ENCODE data around the gene FBXW11. TPM values are rescaled to one million over a fixed set of nuclear protein-coding genes. Genes with fewer than 3 reads are reported as not detected.

The FBXW11 gene
- total and polyA plus RNA-seq, 2 of the 13 experiments (the other 11 are each of a cell fraction or from before 2014, with no cell fraction given) = 31.7 to 53.6 TPM

GRCh38 chr5:171898386-171898785, 108.1 kb downstream of the FBXW11 start:
- Histone ChIP-seq H3K27me3 (ENCODE audit: control insufficient read depth in 1 of 2, insufficient read depth in 2 of 2, low read length in 2 of 2) (no peaks in the 10 kb centered on the region), H3K4me3 (replicated peaks in 1 of 3; ENCODE audit: insufficient read depth in 1 of 3, low read depth in 2 of 3, low read length in 3 of 3) (no peak overlapping the region), H3K4me1 (ENCODE audit: insufficient read depth, low read length) (no peaks in the 10 kb centered on the region), H4K20me1 (ENCODE audit: insufficient read depth, low read length) (no peaks in the 10 kb centered on the region; the same call in 1 of the 2 replicates), H3K36me3 (replicated peaks in 1 of 2; ENCODE audit: control insufficient read depth in 1 of 2, insufficient read depth in 2 of 2, low read length in 2 of 2) (peaks cover 7 to 20% of the 10 kb centered on the region in 2 experiments; a peak in 4 of 5 replicates), H3K9me3 (ENCODE audit: low read length) (no peaks in the 10 kb centered on the region), H3K4me2 (ENCODE audit: low read depth, low read length) (no peak overlapping the region), H3K9ac (ENCODE audit: insufficient read depth, low read depth, low read length) (no peak overlapping the region), H3K27ac (ENCODE audit: extremely low read length, insufficient read depth, low read length) (no peak overlapping the region), H3K79me2 (ENCODE audit: insufficient read depth, low read length) (peaks cover 5% of the 10 kb centered on the region), H2AFZ (ENCODE audit: low read length) (no peak overlapping the region)
- FAIRE-seq = no peak
- intact Hi-C loops (cut with micrococcal nuclease; ENCODE audit: unreplicated experiment) = no loop called here
- WGBS (ENCODE audit: low lambda C conversion rate) = 98% methylated on average over 4 of the region's 4 CpGs
- TF ChIP-seq ZNF512B (CRISPR knock-in tag; IDR thresholded peaks at IDR 0.05; ENCODE audit: borderline replicate concordance) (no peak), ZNF333 (CRISPR knock-in tag; IDR thresholded peaks at IDR 0.05; ENCODE audit: borderline replicate concordance) (no peak), GZF1 (CRISPR knock-in tag; IDR thresholded peaks at IDR 0.05) (no peak), ZNF646 (CRISPR knock-in tag; IDR thresholded peaks at IDR 0.05) (no peak), TFDP1 (CRISPR knock-in tag; IDR thresholded peaks at IDR 0.05; ENCODE audit: borderline replicate concordance) (no peak)
- TF ChIP-seq, protein P1, sequence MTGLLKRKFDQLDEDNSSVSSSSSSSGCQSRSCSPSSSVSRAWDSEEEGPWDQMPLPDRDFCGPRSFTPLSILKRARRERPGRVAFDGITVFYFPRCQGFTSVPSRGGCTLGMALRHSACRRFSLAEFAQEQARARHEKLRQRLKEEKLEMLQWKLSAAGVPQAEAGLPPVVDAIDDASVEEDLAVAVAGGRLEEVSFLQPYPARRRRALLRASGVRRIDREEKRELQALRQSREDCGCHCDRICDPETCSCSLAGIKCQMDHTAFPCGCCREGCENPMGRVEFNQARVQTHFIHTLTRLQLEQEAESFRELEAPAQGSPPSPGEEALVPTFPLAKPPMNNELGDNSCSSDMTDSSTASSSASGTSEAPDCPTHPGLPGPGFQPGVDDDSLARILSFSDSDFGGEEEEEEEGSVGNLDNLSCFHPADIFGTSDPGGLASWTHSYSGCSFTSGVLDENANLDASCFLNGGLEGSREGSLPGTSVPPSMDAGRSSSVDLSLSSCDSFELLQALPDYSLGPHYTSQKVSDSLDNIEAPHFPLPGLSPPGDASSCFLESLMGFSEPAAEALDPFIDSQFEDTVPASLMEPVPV (CRISPR knock-in tag; IDR thresholded peaks at IDR 0.05) = no peak
- no TSS peak for BruUV-seq (replicated peaks)
- ATAC-seq = no peak
- ChIA-PET POLR2A (no interaction called here), CTCF (ENCODE audit: low intra/inter-chr PET ratio, low total read pairs) (no interaction called here)
- in situ Hi-C loops (cut with HindIII; ENCODE audit: extremely low pct_ligation_motif_present, low pct_unique_long_range_greater_than_20kb) = no loop called here
- DNase-seq (ENCODE audit: low spot score) = no peak

All from HepG2 (cell line).